GM19351 (cell line): ENCODE results near the gene DNAI4.
"Not testable (repeated sequence)": the region's sequence is repeated elsewhere in the genome, so short reads cannot be mapped to it uniquely, and the experiment has no call there.

ENCODE experiments used
- ATAC-seq: cut with Tn5 transposase; IDR thresholded peaks from one replicate; pipeline ENCODE4 v1.9.1; 2021; ENCODE audit warnings: mild to moderate bottlenecking, moderate library complexity; ENCODE audit not compliant: unreplicated experiment

The DNAI4 gene

DNA sequence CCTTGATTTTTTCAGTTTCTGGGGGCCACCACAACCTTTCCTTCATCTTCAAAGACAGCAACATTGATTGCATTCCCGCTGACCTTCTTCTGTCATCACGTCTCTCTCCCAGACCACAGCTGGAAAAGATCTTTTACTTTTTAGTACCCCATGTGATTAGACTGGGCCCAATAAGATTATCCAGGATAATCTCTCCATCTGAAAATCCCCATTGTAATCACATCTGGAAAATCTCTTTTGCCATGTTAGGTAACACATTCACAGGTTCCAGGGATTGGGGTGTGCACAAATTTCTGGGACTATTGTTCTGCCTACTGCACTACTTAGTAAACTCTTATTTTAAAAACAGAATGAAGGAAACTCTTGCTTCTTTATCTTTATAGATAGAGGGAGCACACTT, 76.5 kb downstream of the DNAI4 start:
- no peak for ATAC-seq

DNA sequence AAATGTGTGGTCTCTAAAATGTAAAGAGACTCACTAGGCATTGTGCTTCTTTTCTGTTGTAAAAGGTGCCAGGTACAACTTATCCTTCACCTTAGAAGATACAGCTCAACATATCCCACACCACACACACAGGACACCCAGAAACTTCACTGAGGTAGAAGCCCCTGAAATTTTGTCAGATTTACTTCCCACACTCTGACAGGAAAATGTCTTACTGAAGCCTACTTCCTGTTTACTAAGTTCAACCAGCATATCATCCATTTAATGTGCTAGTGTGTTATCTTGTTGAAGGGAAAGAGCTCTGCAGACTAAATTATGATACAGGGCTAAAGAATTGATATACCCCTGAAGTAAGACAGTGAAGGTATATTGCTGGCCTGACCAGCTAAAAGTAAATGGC, 83.7 kb downstream of the DNAI4 start:
- ATAC-seq: no peak

DNA sequence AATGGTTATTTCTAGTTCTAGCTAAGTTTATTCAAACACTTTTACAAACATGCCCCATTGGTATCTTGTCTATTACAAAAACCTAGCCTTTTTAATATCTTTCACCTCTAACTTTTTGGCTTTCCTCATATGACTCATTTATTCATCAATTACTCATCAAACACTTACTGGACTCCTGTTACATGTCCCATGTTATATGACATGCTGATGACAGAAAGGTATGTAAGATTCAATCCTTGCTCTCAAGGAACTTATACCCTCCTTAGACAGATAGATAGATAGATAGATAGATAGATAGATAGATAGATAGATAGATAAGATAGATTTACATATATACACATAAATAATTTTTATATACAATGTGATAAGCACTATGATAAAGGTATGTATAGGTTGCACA, 89.7 kb downstream of the DNAI4 start:
- no peak for ATAC-seq

DNA sequence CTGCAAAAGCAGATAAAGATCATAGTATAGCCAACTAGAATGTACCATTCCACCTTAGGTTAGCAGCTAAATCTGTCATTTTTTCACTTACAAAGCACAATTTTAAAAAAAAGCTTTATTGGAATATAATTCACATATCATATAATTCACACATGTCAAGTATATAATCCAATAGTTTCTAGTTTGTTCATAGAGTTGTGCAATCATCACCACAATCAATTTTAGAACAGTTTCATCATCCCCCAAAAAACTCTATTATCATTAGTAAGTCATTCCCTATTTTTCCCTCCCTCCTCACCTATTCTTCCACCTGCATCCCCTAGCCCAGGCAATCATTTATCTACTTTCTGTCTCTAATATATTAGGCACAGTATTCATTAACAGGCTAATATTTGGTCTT, 91.5 kb downstream of the DNAI4 start:
- no peak for ATAC-seq

DNA sequence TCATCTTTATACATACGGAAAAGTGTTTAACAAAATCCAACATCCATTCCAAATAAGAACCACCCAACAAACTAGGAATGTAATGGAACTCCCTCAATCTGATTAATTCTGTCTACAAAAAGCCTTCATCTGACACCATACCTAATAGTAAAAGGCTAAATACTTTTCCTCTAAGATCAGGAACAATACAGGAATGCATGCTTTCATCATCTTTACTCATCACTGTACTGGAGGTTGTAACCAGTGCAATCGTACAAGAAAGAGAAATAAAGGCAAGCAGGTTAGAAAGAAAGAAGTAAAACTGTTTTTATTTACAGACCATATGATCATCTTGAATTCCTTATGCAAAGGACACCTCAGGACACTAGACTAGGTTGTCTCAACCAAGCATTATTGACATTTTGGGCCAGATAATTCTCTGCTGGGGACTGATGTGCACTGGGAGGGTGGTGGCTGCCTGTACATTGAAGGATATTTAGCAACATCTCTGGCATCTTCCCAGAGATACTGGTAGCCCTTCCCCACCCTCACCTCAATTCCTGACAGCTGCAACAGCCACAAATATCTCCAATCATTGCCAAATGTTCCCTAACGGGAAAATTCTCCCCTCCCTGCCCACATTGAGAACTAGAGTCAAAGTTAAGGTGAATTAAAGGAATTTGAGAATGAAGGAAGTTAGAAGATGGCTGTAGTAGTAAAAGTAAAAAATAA, 93.0 kb downstream of the DNAI4 start:
- no peak for ATAC-seq

DNA sequence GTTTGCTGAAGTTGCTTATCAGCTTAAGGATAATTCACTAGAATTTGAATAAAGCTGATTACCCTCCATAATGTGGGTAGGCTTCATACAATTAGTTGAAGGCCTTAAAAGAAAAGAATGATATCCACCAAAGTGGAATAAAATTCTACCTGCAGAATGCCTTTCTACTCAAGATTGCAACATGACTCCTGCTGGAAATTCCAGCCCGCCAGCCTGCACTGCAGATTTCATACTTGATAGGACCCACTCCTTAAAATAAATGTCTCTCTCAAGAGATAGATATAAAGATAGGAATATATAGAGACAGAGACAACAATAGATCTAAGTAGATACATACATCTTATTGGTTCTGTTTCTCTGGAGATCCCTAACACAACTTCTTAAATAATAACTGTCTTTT, 99.9 kb downstream of the DNAI4 start:
- no peak for ATAC-seq

DNA sequence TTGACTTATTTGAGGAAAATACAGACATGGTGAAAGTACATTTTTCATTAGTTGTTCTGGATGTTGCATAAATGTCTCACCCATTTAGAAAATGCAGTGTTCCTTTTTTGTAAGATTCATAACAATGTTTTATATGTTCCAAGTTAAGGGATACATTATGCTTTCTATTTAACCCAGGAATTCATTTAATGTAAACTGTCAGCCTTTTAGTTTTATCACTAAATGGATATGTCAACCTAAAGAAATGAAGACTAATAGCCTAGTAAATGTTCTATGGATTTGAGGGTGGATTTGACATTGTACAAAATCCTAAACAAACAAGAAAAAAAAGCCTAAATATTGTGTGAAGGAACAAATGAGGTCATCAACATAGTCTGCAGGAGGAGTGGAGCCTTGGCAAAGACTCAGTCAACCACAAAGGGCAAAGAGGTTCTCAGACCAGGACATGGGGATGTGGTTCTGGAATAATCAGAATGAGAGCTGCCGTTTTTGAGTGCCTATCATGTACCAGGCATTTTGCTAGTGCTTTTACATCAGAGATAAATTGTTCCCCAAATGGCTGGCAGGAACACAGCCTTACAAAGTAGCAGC, 114.8 kb downstream of the DNAI4 start:
- ATAC-seq: no peak

DNA sequence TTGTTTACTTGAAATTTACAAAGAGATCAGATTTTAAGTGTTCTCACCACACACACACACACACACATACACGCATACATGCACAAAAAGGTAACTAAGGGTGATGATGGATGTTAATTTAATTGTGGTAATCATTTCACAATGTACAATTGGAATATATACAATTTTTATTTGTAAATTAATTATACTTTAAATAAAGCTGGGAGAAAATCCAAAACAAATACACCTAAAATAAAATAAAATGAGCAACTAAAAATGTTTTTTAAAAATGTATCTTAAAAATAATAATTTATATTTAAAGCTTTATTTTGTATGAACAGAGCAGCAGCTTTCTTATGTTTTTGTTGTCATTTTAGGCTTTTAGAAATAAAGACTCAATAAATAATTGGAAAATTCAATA, 115.4 kb downstream of the DNAI4 start:
- ATAC-seq: no peak

DNA sequence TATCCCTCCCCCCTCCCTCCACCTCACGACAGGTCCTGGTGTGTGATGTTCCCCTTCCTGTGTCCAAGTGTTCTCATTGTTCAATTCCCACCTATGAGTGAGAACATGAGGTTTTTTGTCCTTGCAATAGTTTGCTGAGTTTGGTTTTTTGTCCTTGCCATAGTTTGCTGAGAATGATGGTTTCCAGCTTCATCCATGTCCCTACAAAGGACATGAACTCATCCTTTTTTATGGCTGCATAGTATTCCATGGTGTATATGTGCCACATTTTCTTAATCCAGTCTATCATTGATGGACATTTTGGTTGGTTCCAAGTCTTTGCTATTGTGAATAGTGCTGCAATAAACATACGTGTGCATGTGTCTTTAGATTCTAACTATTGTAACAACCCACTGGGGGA, 128.8 kb downstream of the DNAI4 start:
- ATAC-seq: not testable (repeated sequence)

DNA sequence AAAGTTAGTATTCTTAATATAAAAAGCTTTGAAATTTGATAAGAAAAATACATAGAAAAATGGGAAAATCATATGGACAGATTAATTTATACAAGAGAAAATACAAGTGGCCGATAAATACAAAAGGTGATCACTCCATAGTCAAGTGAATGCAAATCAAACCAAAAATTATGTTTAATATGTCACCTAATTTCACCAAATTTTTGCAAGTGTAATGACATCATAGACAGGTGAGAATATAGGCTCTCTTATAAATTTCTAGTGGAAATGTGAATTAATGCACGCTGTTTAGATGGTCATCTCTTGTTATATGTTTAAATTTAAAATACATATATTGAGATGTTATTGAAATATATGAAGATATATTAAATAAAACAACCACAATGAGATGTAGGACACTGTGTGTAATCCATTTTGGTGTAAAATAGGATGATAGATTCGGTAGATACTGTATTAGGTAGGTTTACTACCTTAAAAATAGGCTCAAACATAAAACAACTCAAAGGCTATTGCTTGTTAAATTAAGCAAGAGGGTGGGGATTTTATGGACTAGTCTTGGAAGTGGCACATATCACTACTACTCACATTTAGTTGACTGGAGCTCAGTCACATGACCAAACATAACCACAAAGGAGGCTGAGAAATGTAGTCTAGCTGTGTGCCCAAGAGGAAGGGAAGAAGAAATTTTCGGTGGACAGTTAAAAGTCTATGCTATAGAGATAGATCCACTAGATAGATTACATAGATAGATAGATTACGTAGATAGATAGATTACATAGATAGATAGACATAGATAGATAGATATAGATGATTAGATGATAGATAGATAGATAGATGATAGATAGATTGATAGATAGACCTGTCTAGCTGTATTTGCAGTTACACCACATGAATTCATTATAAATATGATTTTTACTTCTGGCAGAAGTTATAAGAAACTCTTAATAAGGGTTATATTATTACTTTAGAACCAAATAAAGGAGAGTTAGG, 132.7 kb downstream of the DNAI4 start:
- no peak for ATAC-seq

DNA sequence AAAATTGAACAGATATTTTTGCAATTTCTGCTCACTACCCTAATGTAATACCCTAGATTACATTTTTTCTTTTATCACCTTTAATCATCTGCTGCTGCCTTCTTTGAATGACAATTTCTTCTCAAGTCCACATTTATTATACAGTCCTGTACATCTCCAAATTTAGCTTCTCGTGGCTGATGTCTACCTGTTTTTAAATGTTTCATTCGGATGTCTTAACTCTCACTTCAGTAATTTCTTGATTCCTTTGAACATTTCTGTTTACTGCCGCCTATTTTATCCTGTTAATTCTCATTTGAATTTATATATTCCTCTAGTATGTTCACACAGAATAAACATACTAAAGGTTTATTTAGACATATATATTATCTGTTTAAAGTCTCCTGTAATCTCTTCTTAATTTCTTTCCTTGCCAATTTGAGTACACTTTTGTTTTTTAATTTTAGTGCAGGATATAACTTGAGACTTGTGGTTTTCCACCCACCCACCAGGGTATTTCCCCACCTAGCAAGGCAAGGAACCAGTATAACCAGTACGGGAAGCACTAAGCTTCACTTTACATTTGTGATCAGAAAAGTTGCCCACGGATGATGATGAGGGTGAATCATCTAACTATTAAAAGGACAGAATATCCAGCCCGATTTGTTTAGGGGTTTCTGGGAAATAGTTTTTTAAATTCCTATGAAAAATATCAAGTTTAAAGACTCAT, 136.3 kb downstream of the DNAI4 start:
- peak; percentile 84 for ATAC-seq

DNA sequence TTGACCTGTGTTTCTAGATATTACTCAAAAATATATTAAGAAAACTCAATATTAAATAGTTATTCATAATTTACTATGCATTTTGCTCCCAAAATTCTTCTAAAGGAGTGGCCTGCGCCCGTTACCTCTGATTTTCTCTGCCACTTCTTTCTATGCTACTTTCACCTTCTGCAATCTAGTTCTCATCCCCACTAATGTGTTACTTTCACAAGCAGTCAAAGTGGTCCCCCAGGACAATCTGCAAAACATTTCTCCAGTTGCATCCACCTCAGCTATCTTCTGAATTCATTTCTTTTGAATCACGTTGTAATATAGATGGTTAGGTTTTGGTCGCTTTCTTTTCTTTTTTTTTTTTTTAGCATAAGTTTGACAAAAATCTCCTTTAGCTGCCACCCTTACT, 137.0 kb downstream of the DNAI4 start:
- peak; percentile 61 for ATAC-seq

DNA sequence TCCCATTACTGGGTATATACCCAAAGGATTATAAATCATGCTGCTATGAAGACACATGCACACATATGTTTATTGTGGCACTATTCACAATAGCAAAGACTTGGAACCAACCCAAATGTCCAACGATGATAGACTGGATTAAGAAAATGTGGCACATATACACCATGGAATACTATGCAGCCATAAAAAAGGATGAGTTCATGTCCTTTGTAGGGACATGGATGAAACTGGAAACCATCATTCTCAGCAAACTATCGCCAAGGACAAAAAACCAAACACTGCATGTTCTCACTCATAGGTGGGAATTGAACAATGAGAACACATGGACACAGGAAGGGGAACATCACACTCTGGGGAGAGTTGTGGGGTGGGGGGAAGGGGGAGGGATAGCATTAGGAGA, 138.9 kb downstream of the DNAI4 start:
- not testable (repeated sequence) for ATAC-seq

DNA sequence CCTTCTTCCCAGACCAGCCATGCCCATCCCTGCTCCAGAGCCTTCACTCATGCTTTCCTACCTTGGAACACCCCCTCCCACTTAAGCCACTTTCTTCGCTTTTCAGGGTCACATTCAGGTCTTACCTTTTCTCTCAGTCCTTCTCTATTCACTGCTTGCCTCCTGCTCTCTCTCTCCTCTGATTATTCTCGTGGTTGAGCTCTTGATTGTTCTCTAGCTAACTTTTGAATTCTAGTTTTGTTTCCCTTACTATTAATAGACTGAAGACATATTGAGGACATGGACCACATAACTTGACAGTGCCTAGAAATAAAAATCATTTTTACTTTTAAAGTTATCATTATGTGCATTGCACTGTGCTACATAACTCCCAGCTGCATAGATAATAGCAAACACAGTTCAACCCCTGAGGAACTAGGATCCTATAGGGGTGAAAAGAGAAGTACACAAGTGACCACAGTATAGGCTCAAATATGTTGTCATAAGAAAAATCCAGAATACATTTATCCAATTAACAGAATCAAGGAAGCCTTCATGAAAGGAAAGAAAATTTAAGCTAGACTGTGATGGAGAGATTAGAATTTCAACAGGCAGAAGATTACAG, 145.1 kb downstream of the DNAI4 start:
- no peak for ATAC-seq

DNA sequence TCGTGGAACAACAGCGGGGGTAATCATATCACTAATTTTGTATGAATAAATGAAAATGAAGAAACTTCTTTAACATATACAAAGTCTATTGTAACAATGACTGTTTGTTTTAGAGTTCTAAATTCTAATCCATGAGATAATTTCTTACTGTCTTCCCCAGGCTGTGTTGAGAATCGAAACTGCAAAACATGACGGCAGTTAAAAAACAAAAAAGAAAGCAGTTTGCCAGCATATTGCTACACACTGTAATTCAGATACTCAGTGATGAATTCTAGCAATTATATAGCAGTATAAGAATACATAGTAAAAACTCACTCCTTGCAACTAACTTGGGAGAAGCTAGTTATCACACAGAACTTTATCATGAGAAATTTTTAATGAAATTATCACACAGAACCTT, 145.7 kb downstream of the DNAI4 start:
- ATAC-seq: no peak

DNA sequence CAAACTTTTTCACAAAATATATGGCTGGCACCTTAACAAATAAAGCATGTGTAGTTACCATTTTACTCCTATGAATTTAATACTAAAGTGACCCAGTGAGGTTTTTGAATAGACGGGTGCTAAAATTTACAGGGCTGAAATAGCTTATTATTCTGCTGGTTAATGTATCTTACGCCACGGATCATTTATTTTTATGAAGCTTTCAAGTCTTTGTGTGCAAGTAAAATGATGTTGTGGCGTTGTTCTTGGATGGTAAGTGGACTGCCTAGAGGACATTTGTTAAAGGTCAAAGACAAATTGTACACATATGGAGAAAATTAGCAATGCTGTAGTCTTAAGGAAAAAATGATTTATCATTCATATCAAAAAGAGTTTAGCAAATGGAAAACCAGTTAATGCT, 146.4 kb downstream of the DNAI4 start:
- no peak for ATAC-seq

DNA sequence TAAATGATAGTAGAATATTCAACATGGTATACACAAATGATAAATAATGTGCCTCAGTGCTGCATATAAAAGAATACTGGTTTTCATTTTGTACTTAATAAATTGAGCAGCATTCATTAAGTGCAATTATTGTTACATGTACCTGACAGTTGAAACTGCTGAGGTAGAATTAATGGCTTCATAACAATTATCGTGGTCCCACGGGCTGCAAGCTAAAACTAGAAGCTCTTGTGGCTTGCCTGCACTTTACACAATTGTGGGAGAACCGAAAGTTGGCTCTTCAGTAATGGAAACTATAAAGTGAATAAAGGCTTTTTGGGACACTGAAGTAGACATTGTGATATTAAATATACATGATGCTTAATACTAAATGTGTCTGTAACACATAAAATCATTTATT, 146.8 kb downstream of the DNAI4 start:
- no peak for ATAC-seq

DNA sequence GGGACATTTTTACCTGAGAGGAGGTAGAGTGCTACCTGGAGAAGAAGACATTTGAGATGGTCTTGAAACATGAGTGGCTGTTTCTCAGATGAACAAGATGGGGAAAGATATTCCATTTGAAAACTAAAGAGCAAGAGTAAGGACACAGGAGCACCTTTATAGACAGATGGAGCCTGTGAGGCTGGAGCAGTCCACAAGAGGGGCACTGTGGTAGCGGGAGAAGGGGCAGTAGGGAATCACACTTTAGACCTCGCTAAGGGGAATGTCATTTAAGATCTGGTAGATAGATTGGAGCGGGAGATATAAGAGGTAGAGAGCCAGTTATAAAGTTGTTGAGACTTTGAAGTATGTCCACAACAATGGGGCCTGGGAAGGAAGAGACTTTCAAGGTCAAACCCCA, 149.0 kb downstream of the DNAI4 start:
- no peak for ATAC-seq

DNA sequence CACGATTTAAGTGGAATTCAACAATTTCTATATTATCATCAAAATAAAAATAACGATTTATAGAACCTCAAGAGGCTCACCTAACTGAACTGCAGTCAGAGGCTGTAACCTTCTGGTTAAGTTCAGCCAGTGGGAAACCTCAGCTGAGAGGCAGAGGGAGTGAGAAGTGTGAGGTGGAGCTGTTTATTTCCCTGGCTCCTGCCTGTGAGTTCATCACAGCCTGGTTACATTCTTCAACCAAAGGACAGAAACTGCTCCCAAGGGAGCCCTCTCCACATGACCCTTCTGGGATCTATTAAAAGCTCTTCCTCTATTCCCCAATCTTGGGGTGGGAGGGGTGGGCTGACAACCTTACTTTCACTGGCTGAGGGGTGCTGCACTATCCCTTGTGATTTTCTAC, 150.2 kb downstream of the DNAI4 start:
- ATAC-seq: no peak

DNA sequence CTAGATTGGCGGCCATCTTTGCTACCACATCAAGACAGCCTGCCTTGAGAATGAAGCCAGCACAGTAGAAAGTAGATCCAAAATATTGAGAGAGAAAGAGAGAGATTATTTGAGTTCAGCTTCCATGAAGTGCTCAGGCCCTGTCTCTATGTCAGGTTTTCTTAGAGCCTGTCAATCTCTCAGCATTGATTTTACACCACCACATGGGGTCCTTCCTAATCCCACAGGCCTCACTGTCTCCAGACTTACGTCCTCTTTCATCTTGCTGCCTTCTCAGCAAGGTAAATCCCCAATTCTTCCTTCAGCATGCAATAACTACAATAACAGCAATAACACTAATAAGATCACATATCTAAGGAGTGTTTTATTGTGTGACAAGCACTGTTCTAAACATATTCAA, 151.4 kb downstream of the DNAI4 start:
- ATAC-seq: no peak

DNA sequence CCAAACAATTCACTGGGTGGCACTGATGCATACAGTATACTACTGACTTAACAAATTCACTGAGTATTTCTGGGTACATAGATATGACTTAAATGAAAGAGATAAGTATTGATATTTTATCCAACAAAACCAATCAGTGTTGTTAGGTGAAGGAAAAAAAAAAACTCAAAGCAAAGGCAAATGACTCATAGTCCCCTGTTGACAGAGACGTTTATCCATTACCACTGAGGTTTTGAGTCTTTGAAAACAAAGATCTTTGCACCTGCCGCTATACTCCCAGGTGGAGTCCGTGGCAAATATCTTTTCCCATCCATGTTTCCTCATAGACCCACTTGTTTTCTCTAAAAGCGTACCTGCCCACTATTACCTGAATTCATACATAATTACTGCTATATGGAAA, 154.0 kb downstream of the DNAI4 start:
- ATAC-seq: no peak
